HEK293T (cell line): Measurements from ENCODE around the gene OR2T33.

Source experiments
- ELF4 ChIP-seq: fragments of 450-650 bp; IDR thresholded peaks from 2 replicates; pipeline ENCODE4 v1.6.1; 2017; ENCODE audit warnings: antibody characterized with exemption
- FOXK2 ChIP-seq: fragments of 450-650 bp; IDR thresholded peaks from 2 replicates; pipeline ENCODE4 v1.6.1; 2016; ENCODE audit warnings: mild to moderate bottlenecking
- FOXM1 ChIP-seq: fragments of 450-650 bp; IDR thresholded peaks from 2 replicates; pipeline ENCODE4 v1.6.1; 2017; ENCODE audit warnings: mild to moderate bottlenecking, borderline replicate concordance
- SP1 ChIP-seq: fragments of 450-650 bp; IDR thresholded peaks from 2 replicates; pipeline ENCODE4 v1.6.1; 2017
- SUZ12 ChIP-seq: fragments of 450-650 bp; IDR thresholded peaks from 2 replicates; pipeline ENCODE4 v1.6.1; 2016; ENCODE audit warnings: mild to moderate bottlenecking
- ZNF384 ChIP-seq: fragments of 450-650 bp; IDR thresholded peaks from 2 replicates; pipeline ENCODE4 v1.6.1; 2016

DNA sequence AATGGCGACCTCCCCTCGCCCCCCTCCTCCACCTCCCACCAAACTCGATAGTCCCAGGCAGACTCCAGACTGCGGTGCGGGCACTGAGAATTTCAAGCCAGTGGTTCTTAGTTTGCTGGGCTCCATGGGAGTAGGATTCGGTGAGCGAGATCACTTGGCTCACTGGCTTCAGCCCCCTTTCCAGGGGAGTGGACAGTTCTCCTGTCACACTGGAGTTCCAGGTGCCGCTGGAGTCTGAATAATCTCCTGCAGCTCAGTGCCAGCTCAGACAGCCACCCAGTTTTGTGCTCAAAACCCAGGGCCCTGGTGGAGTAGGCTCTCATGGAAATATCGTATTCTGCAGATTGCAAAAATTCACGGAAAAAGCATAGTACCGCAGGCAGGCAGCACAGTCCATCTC is 39.0 kb upstream of the OR2T33 start:
- no peak for TF ChIP-seq SP1
- no peak for TF ChIP-seq FOXK2
- no peak for TF ChIP-seq FOXM1
- no peak for TF ChIP-seq SUZ12
- TF ChIP-seq ELF4: no peak
- no peak for TF ChIP-seq ZNF384
